Measurements from ENCODE around the gene SNX18. TPM values are rescaled to one million over a fixed set of nuclear protein-coding genes. Genes with fewer than 3 reads are reported as not detected.

Gene SNX18
- total RNA-seq, 1 experiment from 2014 or later = 40.4 TPM

DNA sequence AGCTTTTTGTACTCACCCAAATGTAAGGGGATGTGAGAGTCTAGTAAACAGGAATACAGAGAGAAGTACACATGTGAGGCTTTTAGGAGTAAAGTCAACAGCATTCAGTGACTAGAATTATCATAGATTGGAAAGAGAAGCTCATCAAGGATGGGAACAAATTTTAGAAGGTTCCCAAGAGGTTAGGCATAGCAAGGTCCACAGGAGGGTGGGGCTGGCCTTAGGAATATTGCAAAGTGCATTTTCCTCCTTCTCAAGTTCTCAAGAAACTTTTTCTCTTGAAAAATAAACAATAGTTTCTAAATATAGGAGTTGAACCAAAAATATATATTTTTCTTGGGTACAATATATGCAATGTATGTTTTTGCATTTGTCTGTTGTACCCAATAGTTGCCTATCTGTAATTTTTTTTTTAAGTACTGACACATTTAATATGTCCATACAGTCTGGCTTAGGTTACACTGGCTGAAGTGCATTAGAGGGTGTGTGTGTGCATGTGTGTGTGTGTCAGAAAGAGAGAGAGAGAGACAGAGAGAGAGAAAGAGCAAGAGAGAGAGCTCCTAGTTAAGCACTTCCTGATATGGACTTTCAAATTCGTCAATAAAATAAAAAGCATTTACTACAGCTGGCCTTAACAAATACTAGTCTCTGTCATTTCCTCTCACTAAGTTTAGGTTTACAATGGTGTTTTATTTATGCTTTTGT, 62.2 kb downstream of the SNX18 start:
- no peak for DNase-seq (ENCODE audit: low spot score)

DNA sequence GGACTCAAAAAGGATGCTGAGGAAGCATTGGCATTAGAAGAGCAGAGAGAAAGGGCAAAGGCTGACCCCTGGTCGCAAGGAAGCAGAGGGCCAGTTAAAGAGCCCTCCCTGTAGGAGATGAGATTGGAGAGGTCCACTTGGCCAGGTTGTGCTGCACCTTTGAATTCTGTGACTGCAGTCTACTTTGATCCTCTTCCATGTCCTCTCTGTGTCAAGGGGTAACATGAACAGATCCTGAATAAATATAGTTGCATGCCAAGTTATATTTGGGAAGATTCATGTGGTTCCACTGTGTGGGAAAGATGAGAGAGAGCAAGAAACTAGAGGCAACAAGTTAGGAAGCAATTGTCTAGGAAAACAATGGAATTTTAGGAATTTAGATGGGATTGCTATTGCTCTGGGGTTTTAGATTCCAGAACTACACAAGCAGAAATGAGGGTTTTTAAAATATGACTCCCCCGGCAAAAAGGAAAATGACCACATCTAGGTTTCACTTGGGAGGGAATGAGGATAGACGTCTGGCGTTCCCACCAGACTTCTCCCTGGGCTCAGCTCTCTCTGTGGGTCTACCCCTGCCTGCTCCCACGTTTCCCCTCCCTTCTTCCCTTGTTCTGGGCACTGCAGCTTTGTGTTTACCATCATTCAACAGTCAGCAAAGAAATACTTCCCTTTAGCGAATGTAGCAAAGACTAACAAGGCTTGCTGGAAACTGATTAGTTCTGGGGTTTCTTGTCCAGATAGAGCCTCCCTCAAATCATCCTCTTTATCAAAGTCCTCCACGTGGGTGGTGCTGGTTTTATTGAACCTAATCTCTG, 63.6 kb downstream of the SNX18 start:
- no peak for DNase-seq (ENCODE audit: low spot score)

DNA sequence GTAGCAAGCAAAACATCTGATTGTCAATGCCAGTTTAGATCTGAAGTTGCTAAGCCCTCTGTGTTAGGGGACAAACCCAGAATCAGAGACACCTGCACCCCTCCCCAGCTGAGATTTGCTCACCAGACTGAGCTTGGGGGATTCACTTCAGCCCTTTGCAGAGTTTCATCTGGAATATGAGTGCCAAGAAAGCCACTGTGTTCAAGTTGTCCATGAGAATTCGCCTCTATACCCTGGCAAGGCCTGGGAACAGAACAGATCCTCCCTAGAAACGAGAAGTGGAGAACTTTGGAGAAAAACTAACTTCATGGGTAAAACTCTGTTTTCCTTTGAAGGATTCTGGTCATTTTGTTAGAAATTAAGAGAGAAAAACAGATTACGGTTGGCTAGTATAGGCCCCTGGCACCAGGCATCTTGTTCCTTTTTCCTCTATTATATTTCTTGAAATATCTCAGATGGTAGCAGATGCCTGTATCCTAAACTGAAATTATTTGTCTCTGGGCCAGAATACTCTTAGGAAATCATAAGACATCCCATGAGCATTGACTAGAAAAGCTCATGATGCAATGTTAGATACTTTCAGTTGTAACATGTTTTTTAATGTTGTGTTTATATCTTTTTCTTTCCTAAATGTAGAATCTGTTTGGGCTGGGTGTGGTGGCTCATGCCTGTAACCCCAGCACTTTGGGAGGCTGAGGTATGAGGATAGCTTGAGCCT, 64.4 kb downstream of the SNX18 start:
- DNase-seq (ENCODE audit: low spot score) = no peak

DNA sequence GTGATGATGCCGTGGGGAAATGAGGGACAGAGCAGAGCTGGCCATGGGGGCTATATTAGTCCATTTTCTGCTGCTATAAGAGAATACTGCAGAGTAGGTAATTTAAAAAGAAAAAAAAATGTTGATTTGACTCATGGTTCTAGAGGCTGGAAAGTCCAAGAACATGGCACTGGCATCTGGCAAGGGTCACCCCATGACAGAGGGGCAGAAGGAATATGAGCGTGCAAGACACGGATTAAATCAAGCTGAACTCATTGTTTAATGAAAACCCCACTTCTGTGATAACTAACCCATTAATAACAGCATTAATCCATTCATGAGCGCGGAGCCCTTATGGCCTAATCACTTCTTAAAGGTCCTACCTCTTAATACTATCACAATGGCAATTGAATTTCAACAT, 68.8 kb downstream of the SNX18 start:
- DNase-seq (ENCODE audit: low spot score) = no peak

DNA sequence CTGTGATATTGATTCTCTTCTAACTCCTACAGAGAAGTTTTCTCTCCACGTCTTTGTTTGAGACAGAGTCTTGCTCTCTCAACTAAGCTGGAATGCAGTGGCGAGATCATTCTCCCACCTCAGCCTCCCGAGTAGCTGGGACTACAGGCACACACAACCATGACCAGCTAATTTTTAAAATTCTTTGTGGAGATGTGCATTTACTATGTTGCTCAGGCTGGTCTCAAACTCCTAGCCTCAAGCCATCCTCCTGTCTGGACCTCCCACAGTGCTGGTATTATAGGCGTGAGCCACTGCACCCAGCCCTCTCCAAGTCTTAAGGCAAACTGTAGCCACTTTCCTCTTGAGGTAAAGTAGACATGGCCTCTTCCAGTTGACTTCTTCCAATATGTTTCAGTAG, 72.2 kb downstream of the SNX18 start:
- no peak for DNase-seq (ENCODE audit: low spot score)

DNA sequence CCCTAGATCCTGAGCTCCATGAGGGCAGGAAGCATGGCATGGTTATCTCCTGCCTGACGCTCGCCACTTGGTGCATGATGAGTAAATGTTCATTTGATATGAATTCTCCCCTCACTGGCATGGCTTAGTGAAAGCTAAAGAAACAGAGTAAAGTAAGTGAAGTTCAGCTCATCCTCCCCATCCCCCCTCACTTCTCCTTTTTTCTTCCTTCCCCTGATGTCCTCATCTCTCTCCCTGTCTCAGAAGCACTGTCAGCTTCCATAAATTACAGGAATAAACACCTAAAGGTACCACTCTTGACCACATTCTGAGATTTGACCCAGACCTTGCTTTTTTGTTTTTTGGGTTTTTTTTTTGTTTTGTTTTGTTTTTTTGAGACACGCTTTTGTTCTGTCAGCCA, 73.3 kb downstream of the SNX18 start:
- no peak for DNase-seq (ENCODE audit: low spot score)

DNA sequence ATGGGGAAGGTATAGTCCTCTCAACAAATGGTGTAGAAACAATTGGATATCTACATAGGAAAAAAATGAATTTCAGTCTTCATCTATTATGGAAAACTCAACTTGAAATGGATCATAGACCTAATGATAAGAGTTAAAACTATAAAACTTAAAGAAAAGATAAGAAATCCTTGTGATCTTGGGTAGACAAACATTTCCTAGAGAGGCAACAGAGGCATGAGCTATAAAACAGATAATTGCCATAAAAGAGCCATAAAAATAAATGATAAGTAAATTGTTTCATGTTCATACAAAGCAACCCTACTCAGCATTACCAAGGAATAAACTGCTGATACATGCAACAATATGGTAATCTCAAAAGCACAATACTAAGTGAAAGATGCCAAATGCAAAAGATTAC, 76.2 kb downstream of the SNX18 start:
- DNase-seq (ENCODE audit: low spot score) = no peak

DNA sequence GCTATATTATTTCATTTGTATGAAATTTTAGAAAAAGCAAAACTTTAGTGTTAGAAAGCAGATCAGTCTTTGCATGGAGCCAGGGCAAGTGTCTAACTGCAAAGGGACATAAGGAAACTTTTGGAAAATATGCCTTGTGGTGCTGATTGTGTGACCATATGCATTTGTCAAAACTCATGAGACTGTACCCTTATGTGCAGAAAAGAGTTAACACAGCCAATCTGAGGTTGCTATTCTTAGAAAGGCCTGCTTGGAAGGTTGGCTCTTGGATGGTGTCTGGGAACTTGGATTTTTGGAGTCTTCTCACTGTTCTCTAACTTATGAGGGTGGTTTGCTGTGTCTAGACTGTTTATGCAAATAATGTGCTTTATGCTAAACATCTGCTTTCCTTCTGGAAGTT, 76.6 kb downstream of the SNX18 start:
- no peak for DNase-seq (ENCODE audit: low spot score)

DNA sequence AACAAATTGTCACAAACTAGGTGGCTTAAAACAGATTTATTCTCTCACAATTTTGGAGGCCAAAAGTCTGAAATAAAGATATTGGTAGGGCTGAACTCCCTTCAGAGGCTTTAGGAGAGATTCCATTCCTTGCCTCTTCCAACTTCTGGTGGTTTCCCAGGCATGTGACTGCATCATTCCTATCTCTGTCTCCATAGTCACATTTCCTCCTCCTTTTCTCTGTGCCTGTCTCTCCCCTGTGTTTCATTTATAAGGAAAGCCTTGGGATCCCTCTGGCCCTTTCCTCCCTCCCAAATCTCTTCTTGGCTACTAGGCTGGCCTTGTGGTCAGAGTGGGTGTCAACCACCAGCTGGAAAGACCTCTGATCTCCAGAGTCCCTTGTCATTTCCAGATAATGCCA, 78.2 kb downstream of the SNX18 start:
- no peak for DNase-seq (ENCODE audit: low spot score)

Other genes with a start within 250 kb of the SNX18 start
- 20.8 and 27.9 TPM in 2 replicates for gene ARL15, start 207.2 kb upstream of the SNX18 start, total RNA-seq (2014; rRNA removed; shearing (Covaris generic))
- not detected in 2 replicates for gene HSPB3, start 62.1 kb upstream of the SNX18 start, total RNA-seq (2014; rRNA removed; shearing (Covaris generic))